PC-9 (cell line): ENCODE results near the gene MC3R. TPM values are rescaled to one million over a fixed set of nuclear protein-coding genes. Genes with fewer than 3 reads are reported as not detected.
A peak's percentile ranks its signal among the peaks of the same experiment; 100 is the strongest.

Source experiments
- BruUV-seq: library from RNA; stranded (reverse); fragments of 400-500 nt; replicated peaks from 2 replicates; lab custom pipeline; 2021; lab: Mats Ljungman, UMichigan
- CTCF ChIA-PET: fragments of 300-600 bp; sonication (Branson Sonifier 250); formaldehyde crosslinking; loops from one replicate; lab custom pipeline; 2022; ENCODE audit warnings: antibody characterized with exemption; lab: Charles Lee
- POLR2A ChIA-PET: fragments of 300-600 bp; sonication (Branson Sonifier 250); formaldehyde crosslinking; loops from one replicate; lab custom pipeline; 2022; ENCODE audit warnings: antibody characterized with exemption; ENCODE audit not compliant: unreplicated experiment; lab: Charles Lee
- DNase-seq, 2 experiments: peaks; one replicate each; pipeline versions ENCODE4 v3.0.0 to v3.0.0-alpha.2; 2015 to 2022; ENCODE audit warnings: mixed read lengths in 1 of 2
- H2AFZ ChIP-seq: fragments of 200-600 bp; sonication (generic); 2 replicates; pipeline ENCODE4 v1.8.1; 2017; ENCODE audit warnings: antibody characterized with exemption
- H3F3A ChIP-seq: fragments of 200-600 bp; sonication (generic); 2 replicates; pipeline ENCODE4 v1.8.1; 2017; ENCODE audit warnings: antibody characterized with exemption, mild to moderate bottlenecking, low read depth; ENCODE audit not compliant: insufficient read depth
- H3K27ac ChIP-seq: fragments of 200-600 bp; sonication (generic); 2 replicates; pipeline ENCODE4 v1.6.1; 2016; ENCODE audit warnings: mixed run types
- H3K27me3 ChIP-seq: fragments of 200-600 bp; sonication (generic); 2 replicates; pipeline ENCODE4 v1.6.1; 2016; ENCODE audit warnings: low read depth, mixed run types; ENCODE audit not compliant: insufficient read depth
- H3K36me3 ChIP-seq: fragments of 200-600 bp; sonication (generic); 2 replicates; pipeline ENCODE4 v1.6.1; 2016; ENCODE audit warnings: low read depth, mixed run types
- H3K4me1 ChIP-seq: fragments of 200-600 bp; sonication (generic); replicated peaks from 2 replicates; pipeline ENCODE4 v1.6.1; 2016; ENCODE audit warnings: mixed run types; ENCODE audit not compliant: insufficient read depth
- H3K4me2 ChIP-seq: fragments of 200-600 bp; sonication (generic); 2 replicates; pipeline ENCODE4 v1.6.1; 2017; ENCODE audit warnings: mixed run types
- H3K4me3 ChIP-seq: fragments of 200-600 bp; sonication (generic); 2 replicates; pipeline ENCODE4 v1.6.1; 2016; ENCODE audit warnings: mixed run types
- H3K79me2 ChIP-seq: fragments of 200-600 bp; sonication (generic); 2 replicates; pipeline ENCODE4 v1.6.1; 2017; ENCODE audit warnings: low read depth, mixed run types
- H3K9me2 ChIP-seq: fragments of 200-600 bp; sonication (generic); 2 replicates; pipeline ENCODE4 v1.8.1; 2017; ENCODE audit warnings: mild to moderate bottlenecking; ENCODE audit not compliant: insufficient read depth
- H3K9me3 ChIP-seq: fragments of 200-600 bp; sonication (generic); 2 replicates; pipeline ENCODE4 v1.8.1; 2016; ENCODE audit warnings: low read depth; ENCODE audit not compliant: insufficient read depth
- H4K20me1 ChIP-seq: fragments of 200-600 bp; sonication (generic); 2 replicates; pipeline ENCODE4 v1.8.1; 2017; ENCODE audit not compliant: insufficient read depth
- CTCF ChIP-seq: fragments of 200-600 bp; sonication (generic); conservative IDR thresholded peaks from 2 replicates; pipeline ENCODE4 v1.6.1; 2017; ENCODE audit warnings: mixed run types, antibody characterized with exemption, mild to moderate bottlenecking, moderate library complexity
- EZH2 ChIP-seq: fragments of 200-600 bp; sonication (generic); IDR thresholded peaks from 2 replicates; pipeline ENCODE4 v1.8.0; 2017; ENCODE audit warnings: antibody characterized with exemption, low read depth
- intact Hi-C: fragments of 100-400 bp; cut with micrococcal nuclease; formaldehyde crosslinking; loops from one replicate; pipeline ENCODE4 v1.10.0; 2022; ENCODE audit not compliant: unreplicated experiment
- total RNA-seq: library from RNA; stranded (reverse); gene quantifications from 2 replicates; pipeline ENCODE4 v1.2.3, GENCODE V29; 2021

Gene MC3R
- total RNA-seq, 1 experiment from 2014 or later: not detected

- Histone ChIP-seq H3K4me2 (no peak overlapping the region), H3K4me1 (no peaks in the 10 kb centered on the region), H3K27ac (no peak overlapping the region), H3K36me3 (no peaks in the 10 kb centered on the region), H4K20me1 (no peaks in the 10 kb centered on the region), H3F3A (no peaks in the 10 kb centered on the region), H3K27me3 (peaks cover 30% of the 10 kb centered on the region), H3K79me2 (no peaks in the 10 kb centered on the region), H3K9me2 (no peaks in the 10 kb centered on the region), H2AFZ (no peak overlapping the region), H3K9me3 (no peaks in the 10 kb centered on the region), H3K4me3 (no peak overlapping the region)
- BruUV-seq: no TSS peak
- DNase-seq: no peak
- CTCF ChIA-PET: interaction anchor here (0.6 kb wide), 1 partner anchor 323 kb away, joined by 6 read pairs; no protein-coding TSS in a partner anchor
- no peak for TF ChIP-seq EZH2
- no peak for TF ChIP-seq CTCF
- intact Hi-C loops: no loop called here
- POLR2A ChIA-PET: no interaction called here
Observed at GRCh38 chr20:56208121-56208520, 40.4 kb upstream of the MC3R start.

GRCh38 chr20:56211051-56211450 lies 37.5 kb upstream of the MC3R start:
- H3K9me3 ChIP-seq: no peaks in the 10 kb centered on the region
- H3K4me2 ChIP-seq: no peak overlapping the region
- no peaks in the 10 kb centered on the region for H3K9me2 ChIP-seq
- ChIA-PET CTCF (no interaction called here), POLR2A (no interaction called here)
- BruUV-seq: no TSS peak
- no peak overlapping the region for H3K4me3 ChIP-seq
- no peak overlapping the region for H3K27ac ChIP-seq
- no peaks in the 10 kb centered on the region for H3F3A ChIP-seq
- no peaks in the 10 kb centered on the region for H3K4me1 ChIP-seq
- no peaks in the 10 kb centered on the region for H3K36me3 ChIP-seq
- intact Hi-C loops: no loop called here
- no peak overlapping the region for H2AFZ ChIP-seq
- peaks cover 46% of the 10 kb centered on the region for H3K27me3 ChIP-seq
- H3K79me2 ChIP-seq: no peaks in the 10 kb centered on the region
- H4K20me1 ChIP-seq: no peaks in the 10 kb centered on the region
- DNase-seq: no peak
- no peak for TF ChIP-seq CTCF
- no peak for TF ChIP-seq EZH2

GRCh38 chr20:56212091-56212490 lies 36.4 kb upstream of the MC3R start:
- no peaks in the 10 kb centered on the region for H3K4me1 ChIP-seq

More at GRCh38 chr20:56212091-56212490, 36.4 kb upstream of the MC3R start:
- intact Hi-C loops: no loop called here
- H3K36me3 ChIP-seq: no peaks in the 10 kb centered on the region
- POLR2A ChIA-PET: no interaction called here
- peaks cover 40% of the 10 kb centered on the region for H3K27me3 ChIP-seq
- DNase-seq: peak in 1 of 2 experiments; percentile 23
- CTCF ChIA-PET: no interaction called here
- H3K9me2 ChIP-seq: no peaks in the 10 kb centered on the region
- H3K27ac ChIP-seq: no peak overlapping the region
- H3K79me2 ChIP-seq: no peaks in the 10 kb centered on the region
- BruUV-seq: no TSS peak
- no peaks in the 10 kb centered on the region for H3F3A ChIP-seq
- H3K4me2 ChIP-seq: no peak overlapping the region
- H3K9me3 ChIP-seq: no peaks in the 10 kb centered on the region
- no peak overlapping the region for H3K4me3 ChIP-seq
- H2AFZ ChIP-seq: no peak overlapping the region
- TF ChIP-seq CTCF: no peak
- no peak for TF ChIP-seq EZH2
- H4K20me1 ChIP-seq: no peaks in the 10 kb centered on the region
